ENCODE results near the gene SLC30A5.

SLC30A5 gene

DNA sequence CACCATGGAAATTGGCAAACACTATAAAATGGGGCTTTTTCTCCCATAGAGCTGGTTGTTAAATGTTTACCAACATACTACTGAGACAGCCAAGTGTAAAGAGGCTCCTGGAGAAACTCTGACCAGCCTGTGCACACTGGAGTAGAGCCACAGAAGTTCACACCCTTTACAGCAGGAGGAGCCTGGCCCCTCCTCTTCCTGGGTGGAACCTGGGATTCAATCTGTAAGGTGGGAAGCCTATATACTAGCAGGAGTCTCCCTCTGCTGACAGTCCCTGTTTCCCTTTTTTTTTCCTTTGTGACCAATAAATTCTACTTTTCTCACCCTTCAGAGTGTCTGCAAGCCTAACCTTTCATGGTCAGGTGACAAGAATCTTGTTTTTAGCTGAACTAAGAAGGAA lies 10.4 kb upstream of the SLC30A5 start:
- H3K4me1 ChIP-seq (ENCODE audit: control insufficient read depth in 2 of 2, insufficient read depth in 1 of 2, low read depth in 1 of 2, low read length in 2 of 2): no peaks in the 10 kb centered on the region
- H3K4me2 ChIP-seq (ENCODE audit: insufficient read depth, low read length, poor library complexity, severe bottlenecking): no peak overlapping the region
- H3K79me1 ChIP-seq (ENCODE audit: low read depth, low read length): no peaks in the 10 kb centered on the region
- H2BK120ac ChIP-seq (ENCODE audit: low read depth, low read length): no peak overlapping the region
- H3K27me3 ChIP-seq (ENCODE audit: control insufficient read depth in 3 of 3, insufficient read depth in 3 of 3, low read depth in 1 of 3, low read length in 3 of 3): peaks cover 0 to 9% (median 0%) of the 10 kb centered on the region in 3 experiments
- no peak overlapping the region for H3K18ac ChIP-seq (ENCODE audit: low read length)
- H4K8ac ChIP-seq (ENCODE audit: low read depth, low read length): no peak overlapping the region
- H2BK15ac ChIP-seq (ENCODE audit: low read length): no peak overlapping the region
- no peak overlapping the region for H2AK5ac ChIP-seq (ENCODE audit: low read depth, low read length)
- no peak overlapping the region for H2BK12ac ChIP-seq (ENCODE audit: low read length)
- no peak overlapping the region for H3K4me3 ChIP-seq (ENCODE audit: low read length in 2 of 2)
- no peak overlapping the region for H4K91ac ChIP-seq (ENCODE audit: low read depth, low read length, poor library complexity)
- H2BK5ac ChIP-seq (ENCODE audit: low read length): no peak overlapping the region
- no peak overlapping the region for H3K27ac ChIP-seq (replicated peaks; ENCODE audit: low read length)
- H3K9me3 ChIP-seq (replicated peaks in 1 of 2; ENCODE audit: control insufficient read depth in 2 of 2, insufficient read depth in 1 of 2, low read depth in 1 of 2, low read length in 2 of 2): no peaks in the 10 kb centered on the region
- no peak for DNase-seq (ENCODE audit: low spot score)
- H3K4ac ChIP-seq (ENCODE audit: low read length): no peak overlapping the region
- peak overlapping the region; percentile 64 for H2AFZ ChIP-seq (ENCODE audit: low read length)
- H3K9ac ChIP-seq (ENCODE audit: low read depth, low read length, poor library complexity): no peak overlapping the region
- no peak overlapping the region for H3K23ac ChIP-seq (ENCODE audit: low read depth, low read length, poor library complexity)
- no peaks in the 10 kb centered on the region for H3K36me3 ChIP-seq (replicated peaks in 1 of 2; ENCODE audit: control insufficient read depth in 2 of 2, insufficient read depth in 2 of 2, low read length in 2 of 2)
- H3K14ac ChIP-seq (ENCODE audit: low read length): no peak overlapping the region

DNA sequence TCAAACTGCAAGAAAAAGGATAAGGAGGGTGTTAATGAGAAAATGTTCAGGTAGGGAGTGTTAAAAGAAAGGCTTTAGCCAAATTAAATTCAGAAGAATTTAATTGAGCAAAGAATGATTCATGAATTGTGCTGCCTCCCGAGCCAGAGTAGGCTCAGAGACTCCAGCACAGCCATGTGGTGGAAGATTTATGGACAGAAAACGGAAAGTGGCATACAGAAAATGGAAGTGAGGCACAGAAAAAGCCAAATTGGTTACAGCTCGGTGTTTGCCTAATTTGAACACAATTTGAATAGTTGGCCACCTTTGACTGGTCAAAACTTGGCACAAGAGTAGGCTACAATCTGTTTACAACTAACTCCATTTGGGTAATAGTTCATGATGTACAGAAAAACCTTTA lies 9.6 kb upstream of the SLC30A5 start:
- Histone ChIP-seq H3K4me2 (ENCODE audit: insufficient read depth, low read length, poor library complexity, severe bottlenecking) (no peak overlapping the region), H3K79me1 (ENCODE audit: low read depth, low read length) (no peaks in the 10 kb centered on the region), H3K4ac (ENCODE audit: low read length) (no peak overlapping the region), H2BK12ac (ENCODE audit: low read length) (no peak overlapping the region), H2AK5ac (ENCODE audit: low read depth, low read length) (no peak overlapping the region), H3K4me3 (ENCODE audit: low read length in 2 of 2) (no peak overlapping the region), H3K27ac (replicated peaks; ENCODE audit: low read length) (no peak overlapping the region), H3K18ac (ENCODE audit: low read length) (no peak overlapping the region), H3K9ac (ENCODE audit: low read depth, low read length, poor library complexity) (no peak overlapping the region), H2BK15ac (ENCODE audit: low read length) (no peak overlapping the region), H3K9me3 (replicated peaks in 1 of 2; ENCODE audit: control insufficient read depth in 2 of 2, insufficient read depth in 1 of 2, low read depth in 1 of 2, low read length in 2 of 2) (no peaks in the 10 kb centered on the region), H2BK120ac (ENCODE audit: low read depth, low read length) (no peak overlapping the region), H3K4me1 (ENCODE audit: control insufficient read depth in 2 of 2, insufficient read depth in 1 of 2, low read depth in 1 of 2, low read length in 2 of 2) (no peaks in the 10 kb centered on the region), H3K27me3 (ENCODE audit: control insufficient read depth in 3 of 3, insufficient read depth in 3 of 3, low read depth in 1 of 3, low read length in 3 of 3) (peaks cover 0 to 9% (median 0%) of the 10 kb centered on the region in 3 experiments), H3K14ac (ENCODE audit: low read length) (no peak overlapping the region), H4K91ac (ENCODE audit: low read depth, low read length, poor library complexity) (no peak overlapping the region), H3K36me3 (replicated peaks in 1 of 2; ENCODE audit: control insufficient read depth in 2 of 2, insufficient read depth in 2 of 2, low read length in 2 of 2) (no peaks in the 10 kb centered on the region), H2AFZ (ENCODE audit: low read length) (peak overlapping the region; percentile 56), H2BK5ac (ENCODE audit: low read length) (no peak overlapping the region), H3K23ac (ENCODE audit: low read depth, low read length, poor library complexity) (no peak overlapping the region), H4K8ac (ENCODE audit: low read depth, low read length) (no peak overlapping the region)
- no CpG with 5 or more reads among the region's 3 CpGs for WGBS, 2 donors (ENCODE audit: extremely low coverage in 2 of 2, insufficient read length in 2 of 2, insufficient replicate concordance in 1 of 2)
- no peak for DNase-seq (ENCODE audit: low spot score)

DNA sequence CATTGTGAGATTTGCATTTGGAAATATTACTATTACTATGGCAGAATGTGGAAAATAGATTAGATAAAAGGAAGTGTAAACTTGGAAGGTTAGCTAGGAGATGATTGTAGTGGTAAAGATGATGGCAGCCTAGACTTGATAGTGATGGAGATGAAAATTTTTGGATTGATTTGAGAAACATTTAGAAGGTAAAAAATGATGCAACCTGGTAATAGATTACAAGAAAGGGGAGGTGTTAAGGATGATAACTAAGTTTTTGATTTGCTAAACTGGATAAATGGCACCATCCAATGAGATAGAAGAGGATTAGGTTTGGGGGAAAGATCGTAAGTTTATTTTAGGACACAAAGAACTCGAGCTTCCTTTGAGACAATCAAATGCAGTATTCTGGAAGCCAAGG lies 8.9 kb upstream of the SLC30A5 start:
- no peak overlapping the region for H3K18ac ChIP-seq (ENCODE audit: low read length)
- DNase-seq (ENCODE audit: low spot score): no peak
- no peak overlapping the region for H3K14ac ChIP-seq (ENCODE audit: low read length)
- H3K4me1 ChIP-seq (ENCODE audit: control insufficient read depth in 2 of 2, insufficient read depth in 1 of 2, low read depth in 1 of 2, low read length in 2 of 2): no peaks in the 10 kb centered on the region
- H2AK5ac ChIP-seq (ENCODE audit: low read depth, low read length): no peak overlapping the region
- no peak overlapping the region for H3K9ac ChIP-seq (ENCODE audit: low read depth, low read length, poor library complexity)
- no peak overlapping the region for H2BK15ac ChIP-seq (ENCODE audit: low read length)
- no peak overlapping the region for H3K27ac ChIP-seq (replicated peaks; ENCODE audit: low read length)
- no peak overlapping the region for H4K8ac ChIP-seq (ENCODE audit: low read depth, low read length)
- H2AFZ ChIP-seq (ENCODE audit: low read length): no peak overlapping the region
- no peaks in the 10 kb centered on the region for H3K36me3 ChIP-seq (replicated peaks in 1 of 2; ENCODE audit: control insufficient read depth in 2 of 2, insufficient read depth in 2 of 2, low read length in 2 of 2)
- H4K91ac ChIP-seq (ENCODE audit: low read depth, low read length, poor library complexity): no peak overlapping the region
- no CpG with 5 or more reads among the region's 2 CpGs for WGBS, 2 donors (ENCODE audit: extremely low coverage in 2 of 2, insufficient read length in 2 of 2, insufficient replicate concordance in 1 of 2)
- no peak overlapping the region for H2BK5ac ChIP-seq (ENCODE audit: low read length)
- no peaks in the 10 kb centered on the region for H3K79me1 ChIP-seq (ENCODE audit: low read depth, low read length)
- H3K27me3 ChIP-seq (ENCODE audit: control insufficient read depth in 3 of 3, insufficient read depth in 3 of 3, low read depth in 1 of 3, low read length in 3 of 3): peaks cover 0 to 9% (median 0%) of the 10 kb centered on the region in 3 experiments
- H3K4ac ChIP-seq (ENCODE audit: low read length): no peak overlapping the region
- no peak overlapping the region for H2BK120ac ChIP-seq (ENCODE audit: low read depth, low read length)
- no peak overlapping the region for H3K23ac ChIP-seq (ENCODE audit: low read depth, low read length, poor library complexity)
- no peak overlapping the region for H2BK12ac ChIP-seq (ENCODE audit: low read length)
- H3K4me2 ChIP-seq (ENCODE audit: insufficient read depth, low read length, poor library complexity, severe bottlenecking): no peak overlapping the region
- H3K9me3 ChIP-seq (replicated peaks in 1 of 2; ENCODE audit: control insufficient read depth in 2 of 2, insufficient read depth in 1 of 2, low read depth in 1 of 2, low read length in 2 of 2): no peaks in the 10 kb centered on the region
- H3K4me3 ChIP-seq (ENCODE audit: low read length in 2 of 2): no peak overlapping the region

DNA sequence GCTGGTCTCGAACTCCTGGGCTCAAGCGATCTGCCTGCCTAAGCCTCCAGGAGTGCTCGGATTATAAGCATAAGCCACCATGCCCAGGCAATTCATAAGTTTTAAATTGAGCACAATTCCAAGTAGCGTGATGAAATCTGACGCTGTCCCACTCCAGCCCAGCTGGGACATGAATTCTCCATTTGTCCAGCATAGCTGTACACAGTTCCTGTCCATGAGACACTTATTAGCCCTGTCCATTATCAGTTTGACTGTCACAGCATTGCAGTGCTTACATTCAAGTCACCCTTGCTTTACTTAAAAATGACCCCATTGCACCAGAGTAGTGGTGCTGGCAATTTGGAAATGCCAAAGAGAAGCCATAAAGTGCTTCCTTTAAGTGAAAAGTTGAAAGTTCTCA lies 7.6 kb upstream of the SLC30A5 start:
- Histone ChIP-seq H3K14ac (ENCODE audit: low read length) (no peak overlapping the region), H4K91ac (ENCODE audit: low read depth, low read length, poor library complexity) (no peak overlapping the region), H2BK12ac (ENCODE audit: low read length) (no peak overlapping the region), H2BK120ac (ENCODE audit: low read depth, low read length) (no peak overlapping the region), H2BK5ac (ENCODE audit: low read length) (no peak overlapping the region), H2AK5ac (ENCODE audit: low read depth, low read length) (no peak overlapping the region), H2BK15ac (ENCODE audit: low read length) (no peak overlapping the region), H3K4me2 (ENCODE audit: insufficient read depth, low read length, poor library complexity, severe bottlenecking) (no peak overlapping the region), H4K8ac (ENCODE audit: low read depth, low read length) (no peak overlapping the region), H3K27ac (replicated peaks; ENCODE audit: low read length) (no peak overlapping the region), H3K9me3 (replicated peaks in 1 of 2; ENCODE audit: control insufficient read depth in 2 of 2, insufficient read depth in 1 of 2, low read depth in 1 of 2, low read length in 2 of 2) (no peaks in the 10 kb centered on the region), H3K4ac (ENCODE audit: low read length) (no peak overlapping the region), H2AFZ (ENCODE audit: low read length) (no peak overlapping the region), H3K18ac (ENCODE audit: low read length) (no peak overlapping the region), H3K4me3 (ENCODE audit: low read length in 2 of 2) (no peak overlapping the region), H3K4me1 (ENCODE audit: control insufficient read depth in 2 of 2, insufficient read depth in 1 of 2, low read depth in 1 of 2, low read length in 2 of 2) (no peaks in the 10 kb centered on the region), H3K9ac (ENCODE audit: low read depth, low read length, poor library complexity) (no peak overlapping the region), H3K36me3 (replicated peaks in 1 of 2; ENCODE audit: control insufficient read depth in 2 of 2, insufficient read depth in 2 of 2, low read length in 2 of 2) (no peaks in the 10 kb centered on the region), H3K23ac (ENCODE audit: low read depth, low read length, poor library complexity) (no peak overlapping the region), H3K27me3 (ENCODE audit: control insufficient read depth in 3 of 3, insufficient read depth in 3 of 3, low read depth in 1 of 3, low read length in 3 of 3) (peaks cover 0 to 9% (median 0%) of the 10 kb centered on the region in 3 experiments), H3K79me1 (ENCODE audit: low read depth, low read length) (no peaks in the 10 kb centered on the region)
- DNase-seq (ENCODE audit: low spot score): no peak
- no CpG with 5 or more reads among the region's 5 CpGs for WGBS, 2 donors (ENCODE audit: extremely low coverage in 2 of 2, insufficient read length in 2 of 2, insufficient replicate concordance in 1 of 2)

Measured in neuronal stem cell (in vitro differentiated cells).